Panc1 (cell line): ENCODE data around the gene UBE2N. TPM values are rescaled to one million over a fixed set of nuclear protein-coding genes. Genes with fewer than 3 reads are reported as not detected.

ENCODE experiments used
- ATAC-seq: fragments of 200-7000 bp; cut with Tn5 transposase; 2 replicates; pipeline ENCODE4 v1.9.1; 2020; ENCODE audit warnings: mild to moderate bottlenecking, moderate library complexity
- BruUV-seq: library from RNA; stranded (reverse); fragments of 400-500 nt; replicated peaks from 2 replicates; lab custom pipeline; 2021; lab: Mats Ljungman, UMichigan
- CTCF ChIA-PET: fragments of 300-600 bp; sonication (Branson Sonifier 250); formaldehyde crosslinking; loops from one replicate; lab custom pipeline; 2022; ENCODE audit warnings: antibody characterized with exemption; lab: Charles Lee
- POLR2A ChIA-PET: fragments of 300-600 bp; sonication (Branson Sonifier 250); formaldehyde crosslinking; loops from one replicate; lab custom pipeline; 2022; ENCODE audit warnings: antibody characterized with exemption; lab: Charles Lee
- DNase-seq: peaks from one replicate; pipeline ENCODE4 v3.0.0-alpha.2; 2010; ENCODE audit warnings: low read depth, low spot score
- H3K27ac ChIP-seq: 2 replicates; pipeline ENCODE4 v1.5.1; 2011; ENCODE audit warnings: mild to moderate bottlenecking, low read length, inconsistent platforms
- H3K27me3 ChIP-seq: fragments of 200-500 bp; sonication (Bioruptor generic); 2 replicates; pipeline ENCODE4 v1.6.0; 2014; ENCODE audit warnings: low read length, inconsistent platforms; ENCODE audit not compliant: control insufficient read depth, insufficient read depth
- H3K36me3 ChIP-seq: fragments of 200-500 bp; sonication (Bioruptor generic); 2 replicates; pipeline ENCODE4 v1.5.1; 2014; ENCODE audit warnings: inconsistent platforms, mild to moderate bottlenecking, low read length, moderate library complexity; ENCODE audit not compliant: control insufficient read depth, insufficient read depth
- H3K4me1 ChIP-seq: 2 replicates; pipeline ENCODE4 v1.5.1; 2011; ENCODE audit warnings: inconsistent platforms, mild to moderate bottlenecking, low read length, moderate library complexity; ENCODE audit not compliant: control insufficient read depth, insufficient read depth
- H3K4me3 ChIP-seq, 2 experiments: 2 replicates each; pipeline ENCODE4 v1.5.1; 2011 to 2012; ENCODE audit warnings: low read depth in 2 of 2, low read length in 2 of 2, mild to moderate bottlenecking in 2 of 2, inconsistent platforms in 1 of 2, moderate library complexity in 1 of 2
- H3K9me3 ChIP-seq: fragments of 200-500 bp; sonication (Bioruptor generic); 2 replicates; pipeline ENCODE4 v1.5.1; 2014; ENCODE audit warnings: low read depth, mild to moderate bottlenecking, inconsistent platforms, low read length, moderate library complexity; ENCODE audit not compliant: control insufficient read depth, insufficient read depth
- POLR2AphosphoS5 ChIP-seq: IDR thresholded peaks from 2 replicates; pipeline ENCODE4 v1.6.1; 2012; ENCODE audit warnings: mild to moderate bottlenecking, low read depth, low read length, moderate library complexity
- SIN3A ChIP-seq: IDR thresholded peaks from 2 replicates; pipeline ENCODE4 v1.6.1; 2012; ENCODE audit warnings: low read depth, mild to moderate bottlenecking, low read length, moderate library complexity, borderline replicate concordance; ENCODE audit not compliant: insufficient read depth
- TCF7L2 ChIP-seq: IDR thresholded peaks from 2 replicates; pipeline ENCODE4 v1.6.1; 2011; ENCODE audit warnings: mild to moderate bottlenecking, low read depth, low read length, inconsistent platforms
- in situ Hi-C: cut with HindIII; loops from 2 replicates; pipeline ENCODE4 v1.10.0; 2016; ENCODE audit warnings: low sequenced_read_pairs, low pct_unique_long_range_greater_than_20kb
- intact Hi-C: fragments of 100-400 bp; cut with micrococcal nuclease; formaldehyde crosslinking; loops from one replicate; pipeline ENCODE4 v1.10.0; 2022; ENCODE audit not compliant: unreplicated experiment
- total RNA-seq: library from RNA; stranded (reverse); gene quantifications from one replicate; pipeline ENCODE4 v1.2.1, GENCODE V29; 2021; ENCODE audit not compliant: unreplicated experiment
- TF ChIP-seq, protein P1 (sequence below), 2 experiments: IDR thresholded peaks; 2 replicates each; pipeline ENCODE4 v1.6.1; 2011 to 2012; ENCODE audit warnings: low read depth in 2 of 2, control low read depth in 1 of 2, low read length in 1 of 2, mild to moderate bottlenecking in 1 of 2, moderate library complexity in 1 of 2; ENCODE audit not compliant: insufficient read depth in 1 of 2
- TF ChIP-seq, protein P2 (sequence below): fragments of 450-650 bp; IDR thresholded peaks from 2 replicates; pipeline ENCODE4 v1.5.1; 2017; ENCODE audit warnings: mild to moderate bottlenecking

The UBE2N gene
- total RNA-seq, 1 experiment from 2014 or later: 150 TPM

DNA sequence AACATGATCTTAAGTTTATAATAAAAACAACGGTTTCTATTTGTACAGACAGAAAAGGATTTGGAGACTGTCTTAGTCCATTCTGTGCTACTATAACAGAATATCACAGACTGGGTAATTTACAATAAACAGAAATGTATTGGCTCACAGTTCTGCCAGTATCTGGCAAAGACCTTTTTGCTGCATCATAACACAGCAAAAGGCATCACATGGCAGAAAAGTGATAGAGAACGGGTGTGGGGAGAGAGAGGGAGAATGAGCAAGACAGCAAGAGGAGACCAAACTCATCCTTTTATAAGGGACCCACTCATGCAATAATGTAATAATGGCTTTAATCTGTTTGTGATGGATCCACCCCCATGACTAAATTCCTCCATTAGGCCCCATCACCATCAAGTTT, 81.1 kb downstream of the UBE2N start:
- Histone ChIP-seq H3K9me3 (no peaks in the 10 kb centered on the region), H3K36me3 (no peaks in the 10 kb centered on the region), H3K4me1 (no peaks in the 10 kb centered on the region), H3K4me3 (no peak overlapping the region), H3K27ac (no peak overlapping the region), H3K27me3 (no peaks in the 10 kb centered on the region)
- in situ Hi-C loops (no loop called here), intact Hi-C loops (no loop called here)
- ATAC-seq: no peak
- TF ChIP-seq, protein P1, sequence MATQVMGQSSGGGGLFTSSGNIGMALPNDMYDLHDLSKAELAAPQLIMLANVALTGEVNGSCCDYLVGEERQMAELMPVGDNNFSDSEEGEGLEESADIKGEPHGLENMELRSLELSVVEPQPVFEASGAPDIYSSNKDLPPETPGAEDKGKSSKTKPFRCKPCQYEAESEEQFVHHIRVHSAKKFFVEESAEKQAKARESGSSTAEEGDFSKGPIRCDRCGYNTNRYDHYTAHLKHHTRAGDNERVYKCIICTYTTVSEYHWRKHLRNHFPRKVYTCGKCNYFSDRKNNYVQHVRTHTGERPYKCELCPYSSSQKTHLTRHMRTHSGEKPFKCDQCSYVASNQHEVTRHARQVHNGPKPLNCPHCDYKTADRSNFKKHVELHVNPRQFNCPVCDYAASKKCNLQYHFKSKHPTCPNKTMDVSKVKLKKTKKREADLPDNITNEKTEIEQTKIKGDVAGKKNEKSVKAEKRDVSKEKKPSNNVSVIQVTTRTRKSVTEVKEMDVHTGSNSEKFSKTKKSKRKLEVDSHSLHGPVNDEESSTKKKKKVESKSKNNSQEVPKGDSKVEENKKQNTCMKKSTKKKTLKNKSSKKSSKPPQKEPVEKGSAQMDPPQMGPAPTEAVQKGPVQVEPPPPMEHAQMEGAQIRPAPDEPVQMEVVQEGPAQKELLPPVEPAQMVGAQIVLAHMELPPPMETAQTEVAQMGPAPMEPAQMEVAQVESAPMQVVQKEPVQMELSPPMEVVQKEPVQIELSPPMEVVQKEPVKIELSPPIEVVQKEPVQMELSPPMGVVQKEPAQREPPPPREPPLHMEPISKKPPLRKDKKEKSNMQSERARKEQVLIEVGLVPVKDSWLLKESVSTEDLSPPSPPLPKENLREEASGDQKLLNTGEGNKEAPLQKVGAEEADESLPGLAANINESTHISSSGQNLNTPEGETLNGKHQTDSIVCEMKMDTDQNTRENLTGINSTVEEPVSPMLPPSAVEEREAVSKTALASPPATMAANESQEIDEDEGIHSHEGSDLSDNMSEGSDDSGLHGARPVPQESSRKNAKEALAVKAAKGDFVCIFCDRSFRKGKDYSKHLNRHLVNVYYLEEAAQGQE (IDR thresholded peaks at IDR 0.05; ENCODE audit: insufficient read depth in 1 of 2, low read depth in 2 of 2, low read length in 1 of 2): no peak
- TF ChIP-seq POLR2AphosphoS5: no peak
- TF ChIP-seq SIN3A: no peak
- no peak for TF ChIP-seq TCF7L2
- TF ChIP-seq, protein P2, sequence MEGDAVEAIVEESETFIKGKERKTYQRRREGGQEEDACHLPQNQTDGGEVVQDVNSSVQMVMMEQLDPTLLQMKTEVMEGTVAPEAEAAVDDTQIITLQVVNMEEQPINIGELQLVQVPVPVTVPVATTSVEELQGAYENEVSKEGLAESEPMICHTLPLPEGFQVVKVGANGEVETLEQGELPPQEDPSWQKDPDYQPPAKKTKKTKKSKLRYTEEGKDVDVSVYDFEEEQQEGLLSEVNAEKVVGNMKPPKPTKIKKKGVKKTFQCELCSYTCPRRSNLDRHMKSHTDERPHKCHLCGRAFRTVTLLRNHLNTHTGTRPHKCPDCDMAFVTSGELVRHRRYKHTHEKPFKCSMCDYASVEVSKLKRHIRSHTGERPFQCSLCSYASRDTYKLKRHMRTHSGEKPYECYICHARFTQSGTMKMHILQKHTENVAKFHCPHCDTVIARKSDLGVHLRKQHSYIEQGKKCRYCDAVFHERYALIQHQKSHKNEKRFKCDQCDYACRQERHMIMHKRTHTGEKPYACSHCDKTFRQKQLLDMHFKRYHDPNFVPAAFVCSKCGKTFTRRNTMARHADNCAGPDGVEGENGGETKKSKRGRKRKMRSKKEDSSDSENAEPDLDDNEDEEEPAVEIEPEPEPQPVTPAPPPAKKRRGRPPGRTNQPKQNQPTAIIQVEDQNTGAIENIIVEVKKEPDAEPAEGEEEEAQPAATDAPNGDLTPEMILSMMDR: no peak
- POLR2A ChIA-PET: no interaction called here
- no peak for DNase-seq
- CTCF ChIA-PET: no interaction called here
- no TSS peak for BruUV-seq

DNA sequence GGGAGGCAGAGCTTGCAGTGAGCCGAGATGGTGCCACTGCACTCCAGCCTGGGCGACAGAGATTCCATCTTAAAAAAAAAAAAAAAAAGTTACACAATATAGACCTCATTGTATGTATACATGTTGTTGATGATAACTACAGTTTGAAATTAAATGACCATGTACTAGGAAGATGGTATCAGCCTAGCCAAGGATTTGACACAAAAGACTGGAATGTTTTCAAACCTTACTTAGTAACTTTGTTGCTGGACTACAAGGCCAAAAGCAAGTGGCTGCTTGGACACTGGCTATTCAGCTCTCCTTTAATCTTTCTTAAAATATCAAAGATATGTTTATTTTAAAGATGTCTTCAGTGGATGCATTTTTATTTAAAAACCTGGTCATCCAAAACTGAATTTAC, 82.9 kb downstream of the UBE2N start:
- Histone ChIP-seq H3K4me3 (no peak overlapping the region), H3K9me3 (no peaks in the 10 kb centered on the region), H3K27ac (no peak overlapping the region), H3K36me3 (no peaks in the 10 kb centered on the region), H3K27me3 (no peaks in the 10 kb centered on the region), H3K4me1 (no peaks in the 10 kb centered on the region)
- intact Hi-C loops: no loop called here
- BruUV-seq: no TSS peak
- in situ Hi-C loops: no loop called here
- DNase-seq (no peak), ATAC-seq (no peak)
- ChIA-PET CTCF (interaction anchor here (0.5 kb wide), 1 partner anchor 36 kb away, joined by 5 read pairs; no protein-coding TSS in a partner anchor), POLR2A (no interaction called here)
- no peak for TF ChIP-seq SIN3A
- no peak for TF ChIP-seq POLR2AphosphoS5
- TF ChIP-seq, protein P1 (IDR thresholded peaks at IDR 0.05; ENCODE audit: insufficient read depth in 1 of 2, low read depth in 2 of 2, low read length in 1 of 2): no peak
- TF ChIP-seq, protein P2: no peak
- no peak for TF ChIP-seq TCF7L2
